Neural cell (in vitro differentiated cells): ENCODE measurements around the gene ACOXL. TPM values are rescaled to one million over a fixed set of nuclear protein-coding genes. Genes with fewer than 3 reads are reported as not detected.

Source experiments
- H2AFZ ChIP-seq: fragments of 200-600, 300-800 bp; sonication (generic), shearing (Covaris generic); 2 replicates; pipeline ENCODE4 v1.6.0; 2014; ENCODE audit warnings: low read depth, mild to moderate bottlenecking, antibody characterized with exemption, low read length, moderate library complexity
- H3F3A ChIP-seq: fragments of 200-600 bp; shearing (Covaris generic); 2 replicates; pipeline ENCODE4 v1.6.1; 2016; ENCODE audit warnings: mild to moderate bottlenecking, moderate library complexity, mixed read lengths, antibody characterized with exemption, low read length; ENCODE audit not compliant: insufficient read depth, poor library complexity, severe bottlenecking
- H3K27ac ChIP-seq: fragments of 200-600, 300-800 bp; sonication (generic), shearing (Covaris generic); 2 replicates; pipeline ENCODE4 v1.5.1; 2014; ENCODE audit warnings: mild to moderate bottlenecking, low read length, moderate library complexity
- H3K27me3 ChIP-seq: fragments of 300-800, 200-600 bp; sonication (generic), shearing (Covaris generic); 2 replicates; pipeline ENCODE4 v1.6.0; 2014; ENCODE audit warnings: mild to moderate bottlenecking, low read depth, low read length, moderate library complexity; ENCODE audit not compliant: insufficient read depth
- H3K36me3 ChIP-seq: fragments of 300-800, 200-600 bp; sonication (generic), shearing (Covaris generic); 2 replicates; pipeline ENCODE4 v1.5.1; 2014; ENCODE audit warnings: mild to moderate bottlenecking, antibody characterized with exemption, low read length, moderate library complexity; ENCODE audit not compliant: insufficient read depth
- H3K4me2 ChIP-seq: fragments of 300-800, 200-600 bp; sonication (generic), shearing (Covaris generic); 2 replicates; pipeline ENCODE4 v1.6.0; 2014; ENCODE audit warnings: mild to moderate bottlenecking, low read length
- H3K4me3 ChIP-seq: fragments of 300-800, 200-600 bp; sonication (generic), shearing (Covaris generic); 2 replicates; pipeline ENCODE4 v1.5.1; 2014; ENCODE audit warnings: mild to moderate bottlenecking, low read length, moderate library complexity
- H3K79me2 ChIP-seq: fragments of 200-600 bp; shearing (Covaris generic); replicated peaks from 2 replicates; pipeline ENCODE4 v1.6.0; 2014; ENCODE audit warnings: mild to moderate bottlenecking, low read length, moderate library complexity; ENCODE audit not compliant: insufficient read depth
- H3K9ac ChIP-seq: fragments of 300-800, 200-600 bp; sonication (generic), shearing (Covaris generic); 2 replicates; pipeline ENCODE4 v1.6.1; 2016; ENCODE audit warnings: mild to moderate bottlenecking, low read length, mixed read lengths
- H3K9me2 ChIP-seq: fragments of 200-600 bp; shearing (Covaris generic); 2 replicates; pipeline ENCODE4 v1.6.1; 2016; ENCODE audit warnings: mild to moderate bottlenecking, low read length, mixed read lengths; ENCODE audit not compliant: insufficient read depth
- H3K9me3 ChIP-seq: fragments of 200-600, 300-800 bp; sonication (generic), shearing (Covaris generic); 2 replicates; pipeline ENCODE4 v1.6.1; 2016; ENCODE audit warnings: mild to moderate bottlenecking, mixed run types, low read length, moderate library complexity, mixed read lengths
- H4K20me1 ChIP-seq: fragments of 200-600 bp; shearing (Covaris generic); 2 replicates; pipeline ENCODE4 v1.6.1; 2016; ENCODE audit warnings: mild to moderate bottlenecking, mixed run types; ENCODE audit not compliant: insufficient read depth
- EP300 ChIP-seq: fragments of 450-650 bp; conservative IDR thresholded peaks from 2 replicates; pipeline ENCODE4 v1.6.1; 2014; ENCODE audit warnings: antibody characterized with exemption, mild to moderate bottlenecking, moderate library complexity; ENCODE audit not compliant: poor library complexity, severe bottlenecking
- EZH2 ChIP-seq: fragments of 200-600, 300-800 bp; shearing (Covaris generic), sonication (generic); IDR thresholded peaks from 2 replicates; pipeline ENCODE4 v1.6.1; 2014; ENCODE audit warnings: antibody characterized with exemption, low read length, borderline replicate concordance, mild to moderate bottlenecking; ENCODE audit not compliant: insufficient read depth, poor library complexity, severe bottlenecking
- MXI1 ChIP-seq: fragments of 450-650 bp; conservative IDR thresholded peaks from 2 replicates; pipeline ENCODE4 v1.6.1; 2014; ENCODE audit warnings: antibody characterized with exemption, mild to moderate bottlenecking; ENCODE audit not compliant: poor library complexity, severe bottlenecking
- POLR2AphosphoS5 ChIP-seq: IDR thresholded peaks from 2 replicates; pipeline ENCODE4 v1.6.1; 2012
- RAD21 ChIP-seq: fragments of 450-650 bp; conservative IDR thresholded peaks from 2 replicates; pipeline ENCODE4 v1.6.1; 2014; ENCODE audit warnings: antibody characterized with exemption, mild to moderate bottlenecking, moderate library complexity
- REST ChIP-seq: IDR thresholded peaks from 2 replicates; pipeline ENCODE4 v1.6.1; 2012; ENCODE audit warnings: borderline replicate concordance
- SMC3 ChIP-seq: fragments of 450-650 bp; conservative IDR thresholded peaks from 2 replicates; pipeline ENCODE4 v1.6.1; 2014; ENCODE audit warnings: antibody characterized with exemption, mild to moderate bottlenecking, moderate library complexity; ENCODE audit not compliant: poor library complexity
- TAF1 ChIP-seq: IDR thresholded peaks from 2 replicates; pipeline ENCODE4 v1.6.1; 2012; ENCODE audit warnings: low read depth
- polyA plus RNA-seq: library from polyadenylated mRNA; depleted of rRNA; stranded (reverse); fragments of >200 nt; gene quantifications from 2 replicates; pipeline ENCODE4 v1.2.3, GENCODE V29; 2014
- TF ChIP-seq, protein P1 (sequence below): fragments of 450-650 bp; IDR thresholded peaks from 2 replicates; pipeline ENCODE4 v1.5.1; 2014; ENCODE audit warnings: antibody characterized with exemption, mild to moderate bottlenecking, moderate library complexity; ENCODE audit not compliant: poor library complexity, severe bottlenecking

ACOXL gene
- polyA plus RNA-seq, 1 donor from 2014 or later, result not detected

DNA sequence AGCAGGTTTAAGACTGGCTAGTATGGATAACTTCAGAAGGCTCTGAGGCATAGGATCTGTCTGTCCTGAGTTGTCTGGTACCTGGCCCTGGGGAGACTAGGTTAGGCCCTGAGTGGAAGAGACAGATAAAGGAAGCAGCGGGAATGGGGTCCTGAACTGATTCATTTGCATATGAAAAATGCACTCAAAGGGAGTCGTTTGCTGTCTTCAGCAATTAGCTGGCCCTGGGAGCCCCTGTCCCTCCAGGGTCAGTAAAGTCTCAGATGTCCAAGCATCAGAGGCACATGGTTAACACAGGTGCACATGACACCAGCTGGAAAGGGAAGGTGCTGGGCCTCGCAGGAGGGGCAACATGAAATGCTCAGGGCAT is 172.4 kb downstream of the ACOXL start:
- no peaks in the 10 kb centered on the region for H3K9me2 ChIP-seq
- TF ChIP-seq EZH2, result no peak
- no peak for TF ChIP-seq TAF1
- no peak for TF ChIP-seq RAD21
- TF ChIP-seq, protein P1, sequence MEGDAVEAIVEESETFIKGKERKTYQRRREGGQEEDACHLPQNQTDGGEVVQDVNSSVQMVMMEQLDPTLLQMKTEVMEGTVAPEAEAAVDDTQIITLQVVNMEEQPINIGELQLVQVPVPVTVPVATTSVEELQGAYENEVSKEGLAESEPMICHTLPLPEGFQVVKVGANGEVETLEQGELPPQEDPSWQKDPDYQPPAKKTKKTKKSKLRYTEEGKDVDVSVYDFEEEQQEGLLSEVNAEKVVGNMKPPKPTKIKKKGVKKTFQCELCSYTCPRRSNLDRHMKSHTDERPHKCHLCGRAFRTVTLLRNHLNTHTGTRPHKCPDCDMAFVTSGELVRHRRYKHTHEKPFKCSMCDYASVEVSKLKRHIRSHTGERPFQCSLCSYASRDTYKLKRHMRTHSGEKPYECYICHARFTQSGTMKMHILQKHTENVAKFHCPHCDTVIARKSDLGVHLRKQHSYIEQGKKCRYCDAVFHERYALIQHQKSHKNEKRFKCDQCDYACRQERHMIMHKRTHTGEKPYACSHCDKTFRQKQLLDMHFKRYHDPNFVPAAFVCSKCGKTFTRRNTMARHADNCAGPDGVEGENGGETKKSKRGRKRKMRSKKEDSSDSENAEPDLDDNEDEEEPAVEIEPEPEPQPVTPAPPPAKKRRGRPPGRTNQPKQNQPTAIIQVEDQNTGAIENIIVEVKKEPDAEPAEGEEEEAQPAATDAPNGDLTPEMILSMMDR, result no peak
- no peak for TF ChIP-seq MXI1
- no peak for TF ChIP-seq REST
- TF ChIP-seq POLR2AphosphoS5, result no peak
- H3K27me3 ChIP-seq, result no peaks in the 10 kb centered on the region
- H3K36me3 ChIP-seq, result no peaks in the 10 kb centered on the region
- H3K27ac ChIP-seq, result no peak overlapping the region
- H3K79me2 ChIP-seq, result no peaks in the 10 kb centered on the region
- H3K9ac ChIP-seq, result no peak overlapping the region
- H2AFZ ChIP-seq, result no peak overlapping the region
- no peak overlapping the region for H3K4me3 ChIP-seq
- H3K4me2 ChIP-seq, result no peak overlapping the region
- H3K9me3 ChIP-seq, result no peaks in the 10 kb centered on the region
- no peaks in the 10 kb centered on the region for H3F3A ChIP-seq
- H4K20me1 ChIP-seq, result no peaks in the 10 kb centered on the region

DNA sequence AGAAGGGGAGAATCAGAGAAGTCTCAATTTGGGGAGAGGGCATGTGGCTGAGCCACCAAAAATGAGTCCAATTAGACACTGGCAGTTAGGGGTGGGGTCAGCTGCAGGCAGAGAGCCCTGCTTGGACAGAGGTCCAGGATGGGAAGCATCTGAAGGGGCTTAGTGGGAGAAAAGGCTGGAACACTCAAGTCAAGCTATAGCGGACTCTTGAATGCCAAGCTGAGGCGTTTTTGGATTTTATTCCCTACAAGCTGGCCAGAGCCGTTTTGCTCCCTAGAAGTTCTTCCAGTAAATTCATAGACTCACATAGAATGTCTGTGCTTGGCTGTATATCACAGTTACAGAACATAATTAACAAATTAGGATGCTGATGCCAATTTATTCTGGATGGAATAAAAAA is 172.8 kb downstream of the ACOXL start:
- no peaks in the 10 kb centered on the region for H3K36me3 ChIP-seq
- H3K9ac ChIP-seq, result no peak overlapping the region
- H3K9me3 ChIP-seq, result no peaks in the 10 kb centered on the region
- TF ChIP-seq RAD21, result no peak
- TF ChIP-seq REST, result no peak
- no peak for TF ChIP-seq EP300
- TF ChIP-seq MXI1, result no peak
- TF ChIP-seq, protein P1, result no peak
- TF ChIP-seq EZH2, result no peak
- no peak for TF ChIP-seq POLR2AphosphoS5
- no peak for TF ChIP-seq SMC3
- no peak for TF ChIP-seq TAF1
- H3K79me2 ChIP-seq, result no peaks in the 10 kb centered on the region
- H3K9me2 ChIP-seq, result no peaks in the 10 kb centered on the region
- no peak overlapping the region for H3K4me2 ChIP-seq
- no peak overlapping the region for H3K4me3 ChIP-seq
- H2AFZ ChIP-seq, result no peak overlapping the region
- H3F3A ChIP-seq, result no peaks in the 10 kb centered on the region
- H3K27me3 ChIP-seq, result no peaks in the 10 kb centered on the region
- H3K27ac ChIP-seq, result no peak overlapping the region
- H4K20me1 ChIP-seq, result no peaks in the 10 kb centered on the region
